ENCODE measurements around the gene NUDT9.

NUDT9 gene

GRCh38 chr4:87506974-87507701 lies 84.8 kb downstream of the NUDT9 start:
- no peak for DNase-seq (ENCODE audit: low read depth in 2 of 2)
